Large intestine (tissue), 3 donors: ENCODE measurements around the gene WDR90. TPM values are rescaled to one million over a fixed set of nuclear protein-coding genes. Genes with fewer than 3 reads are reported as not detected.
A peak's percentile ranks its signal among the peaks of the same experiment; 100 is the strongest.

Experiments used
- DNase-seq, 2 donors: peaks; one replicate each; pipeline versions ENCODE4 v3.0.0 to v3.0.0-alpha.2; 2013
- H3K27ac ChIP-seq: one replicate; pipeline ENCODE4 v1.5.1; 2013; ENCODE audit warnings: low read length
- H3K27me3 ChIP-seq: 2 replicates; pipeline ENCODE4 v1.6.1; 2013; ENCODE audit warnings: low read length; ENCODE audit not compliant: control insufficient read depth, insufficient read depth
- H3K36me3 ChIP-seq: 2 replicates; pipeline ENCODE4 v1.6.1; 2013; ENCODE audit warnings: low read length; ENCODE audit not compliant: control insufficient read depth, insufficient read depth
- H3K4me1 ChIP-seq: one replicate; pipeline ENCODE4 v1.6.1; 2013; ENCODE audit warnings: low read length; ENCODE audit not compliant: control insufficient read depth, insufficient read depth
- H3K4me3 ChIP-seq: one replicate; pipeline ENCODE4 v1.5.1; 2013; ENCODE audit warnings: low read length
- H3K9me3 ChIP-seq: one replicate; pipeline ENCODE4 v1.6.1; 2013; ENCODE audit warnings: mild to moderate bottlenecking, low read depth, low read length, moderate library complexity; ENCODE audit not compliant: control insufficient read depth
- WGBS: methylation state at CpG from one replicate; pipeline ENCODE4 v1.1.5; 2013; ENCODE audit warnings: low lambda C conversion rate; ENCODE audit not compliant: insufficient coverage; 5-methylcytosine and 5-hydroxymethylcytosine counted together
- polyA plus RNA-seq: library from polyadenylated mRNA; unstranded; fragments of 120-200 nt; gene quantifications from one replicate; pipeline ENCODE4 v1.2.1, GENCODE V29; 2013

The WDR90 gene
- polyA plus RNA-seq, 1 donor, result 43.9 TPM

DNA sequence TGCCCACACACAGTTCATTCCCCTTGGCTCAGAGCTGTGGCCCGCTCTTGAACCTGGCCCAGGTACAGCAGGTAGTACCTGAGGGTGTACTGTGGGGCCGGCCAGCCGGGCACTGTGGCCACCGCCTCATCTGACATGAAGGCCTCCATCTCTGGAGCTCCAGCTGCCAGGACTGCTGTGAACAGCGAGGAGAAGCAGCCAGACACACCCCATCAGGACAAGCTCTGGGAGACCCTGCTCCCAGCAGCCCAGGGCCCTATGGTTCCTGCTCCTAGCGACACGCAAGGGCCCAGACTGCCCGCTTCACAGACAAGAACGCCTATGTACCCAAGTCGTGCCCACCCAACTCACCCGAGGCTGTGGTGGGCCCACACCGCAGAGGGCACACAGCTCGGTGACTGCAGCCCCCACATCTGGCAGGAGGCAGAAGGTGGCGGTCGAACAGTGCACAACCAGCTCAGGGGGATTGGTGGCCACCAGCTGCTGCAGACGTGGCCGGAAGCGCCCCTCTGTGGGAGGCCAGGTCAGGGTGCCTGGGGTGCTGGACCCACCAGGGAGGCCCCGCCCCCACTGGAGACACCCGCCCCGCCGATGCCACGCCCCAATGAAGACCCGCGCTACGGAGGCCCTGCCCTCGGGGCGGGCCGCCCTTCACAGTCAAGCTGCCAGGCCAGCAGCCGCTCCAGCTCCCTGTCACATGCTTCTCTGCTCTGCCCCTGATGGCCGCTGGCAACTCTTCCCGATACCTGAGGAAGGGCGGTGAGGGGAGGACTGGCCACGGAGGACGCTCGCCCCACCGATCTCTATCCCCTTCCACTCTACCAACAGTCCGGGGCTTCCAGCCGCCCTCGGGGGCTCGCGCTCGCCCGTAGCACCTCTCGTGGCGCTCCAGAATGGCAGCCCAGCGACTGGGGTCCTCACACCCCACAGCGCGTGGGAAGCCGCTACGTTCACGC, 30.0 kb downstream of the WDR90 start:
- Histone ChIP-seq H3K4me1 (peaks cover 57% of the 10 kb centered on the region), H3K27ac (peak overlapping the region; percentile 91), H3K27me3 (peaks cover 4% of the 10 kb centered on the region), H3K36me3 (peaks cover 19% of the 10 kb centered on the region), H3K9me3 (peaks cover 3% of the 10 kb centered on the region), H3K4me3 (peak overlapping the region; percentile 48)
- no CpG with 5 or more reads among the region's 52 CpGs for WGBS
- DNase-seq, result peak; percentile 68 to 82

DNA sequence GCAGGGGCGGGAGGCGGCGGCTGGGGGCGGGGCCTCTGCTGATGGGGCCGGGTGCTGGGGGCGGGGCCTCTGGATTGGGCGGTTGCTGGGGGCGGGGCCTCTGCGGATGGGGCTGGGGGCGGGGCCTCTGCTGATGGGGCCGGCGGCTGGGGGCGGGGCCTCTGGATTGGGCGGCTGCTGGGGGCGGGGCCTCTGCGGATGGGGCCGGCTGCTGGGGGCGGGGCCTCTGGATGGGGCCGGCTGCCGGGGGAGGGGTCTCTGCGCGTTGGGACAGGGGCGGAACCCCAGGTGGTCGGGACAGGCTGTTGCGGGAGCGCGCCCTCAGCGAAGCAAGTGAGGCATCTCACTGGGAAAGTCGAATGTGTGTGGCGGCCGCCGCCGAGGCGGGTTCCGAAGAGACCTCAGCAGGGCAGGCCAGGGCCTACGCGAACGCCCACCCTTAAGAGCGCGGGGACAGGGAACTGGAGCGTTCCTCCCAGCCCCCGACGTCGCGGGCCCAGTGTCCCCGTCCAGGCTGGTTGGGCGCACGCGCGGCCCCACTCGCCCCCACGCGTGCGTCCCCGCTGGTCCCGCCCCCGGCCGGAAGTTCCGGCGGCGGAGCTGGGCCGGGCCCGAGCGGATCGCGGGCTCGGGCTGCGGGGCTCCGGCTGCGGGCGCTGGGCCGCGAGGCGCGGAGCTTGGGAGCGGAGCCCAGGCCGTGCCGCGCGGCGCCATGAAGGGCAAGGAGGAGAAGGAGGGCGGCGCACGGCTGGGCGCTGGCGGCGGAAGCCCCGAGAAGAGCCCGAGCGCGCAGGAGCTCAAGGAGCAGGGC, 30.9 kb downstream of the WDR90 start, which contains the start of gene STUB1:
STUB1 (plus strand) TSS at position 597 of the 811 bp plus-strand sequence; CDS start at position 713, 116 bp downstream.
- Histone ChIP-seq H3K36me3 (peaks cover 19% of the 10 kb centered on the region), H3K9me3 (peaks cover 6% of the 10 kb centered on the region), H3K27me3 (peaks cover 4% of the 10 kb centered on the region), H3K27ac (peak within 1 kb of the TSS; percentile 96), H3K4me3 (peak within 1 kb of the TSS; percentile 82), H3K4me1 (peaks cover 51% of the 10 kb centered on the region)
- DNase-seq, result peak; percentile 75 to 87
- no CpG with 5 or more reads among the region's 91 CpGs for WGBS

DNA sequence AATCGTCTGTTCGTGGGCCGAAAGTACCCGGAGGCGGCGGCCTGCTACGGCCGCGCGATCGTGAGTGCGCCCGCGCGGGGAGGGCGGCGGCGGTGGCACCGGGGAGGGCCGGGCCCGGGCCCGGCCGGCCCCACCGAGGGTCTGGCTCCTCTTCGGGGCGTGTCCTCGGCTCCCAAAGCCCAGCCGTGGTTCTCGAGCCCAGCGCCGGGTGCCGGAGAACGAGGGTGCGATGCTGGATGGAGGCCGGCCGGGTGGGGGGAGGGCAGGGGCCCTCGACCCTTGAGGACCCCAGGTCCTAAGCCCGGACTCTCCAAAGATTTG, 31.4 kb downstream of the WDR90 start:
- no peak for DNase-seq
- peak overlapping the region; percentile 43 for H3K27ac ChIP-seq
- H3K4me3 ChIP-seq, result peak overlapping the region; percentile 82
- peaks cover 47% of the 10 kb centered on the region for H3K4me1 ChIP-seq
- H3K36me3 ChIP-seq, result peaks cover 24% of the 10 kb centered on the region
- H3K9me3 ChIP-seq, result peaks cover 10% of the 10 kb centered on the region
- peaks cover 2% of the 10 kb centered on the region for H3K27me3 ChIP-seq
- no CpG with 5 or more reads among the region's 38 CpGs for WGBS

DNA sequence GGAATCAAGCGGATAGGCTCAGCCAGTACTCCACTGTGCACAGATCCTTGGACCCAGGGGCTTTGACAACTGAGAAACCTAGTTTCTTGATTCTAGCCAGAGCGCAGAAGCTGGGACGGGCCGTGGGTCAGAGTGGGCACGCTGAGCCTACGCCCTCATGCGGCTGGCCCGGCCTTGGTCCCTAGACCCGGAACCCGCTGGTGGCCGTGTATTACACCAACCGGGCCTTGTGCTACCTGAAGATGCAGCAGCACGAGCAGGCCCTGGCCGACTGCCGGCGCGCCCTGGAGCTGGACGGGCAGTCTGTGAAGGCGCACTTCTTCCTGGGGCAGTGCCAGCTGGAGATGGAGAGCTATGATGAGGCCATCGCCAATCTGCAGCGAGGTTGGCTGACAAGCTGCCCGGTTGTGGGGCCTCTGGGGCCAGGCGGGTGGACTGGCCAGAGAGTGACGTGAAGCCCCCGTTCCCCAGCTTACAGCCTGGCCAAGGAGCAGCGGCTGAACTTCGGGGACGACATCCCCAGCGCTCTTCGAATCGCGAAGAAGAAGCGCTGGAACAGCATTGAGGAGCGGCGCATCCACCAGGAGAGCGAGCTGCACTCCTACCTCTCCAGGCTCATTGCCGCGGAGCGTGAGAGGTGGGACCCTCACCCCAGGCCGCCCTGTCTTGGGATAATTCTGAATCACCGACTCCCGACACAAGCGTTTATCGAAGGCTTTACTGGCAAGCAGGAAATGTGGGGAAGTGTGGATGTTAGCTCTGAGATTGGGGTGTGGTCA, 32.0 kb downstream of the WDR90 start:
- H3K27me3 ChIP-seq, result peaks cover 2% of the 10 kb centered on the region
- peaks cover 43% of the 10 kb centered on the region for H3K4me1 ChIP-seq
- no CpG with 5 or more reads among the region's 44 CpGs for WGBS
- H3K36me3 ChIP-seq, result peaks cover 25% of the 10 kb centered on the region
- peak overlapping the region; percentile 43 for H3K27ac ChIP-seq
- peaks cover 8% of the 10 kb centered on the region for H3K9me3 ChIP-seq
- H3K4me3 ChIP-seq, result peak overlapping the region; percentile 82
- DNase-seq, result no peak

DNA sequence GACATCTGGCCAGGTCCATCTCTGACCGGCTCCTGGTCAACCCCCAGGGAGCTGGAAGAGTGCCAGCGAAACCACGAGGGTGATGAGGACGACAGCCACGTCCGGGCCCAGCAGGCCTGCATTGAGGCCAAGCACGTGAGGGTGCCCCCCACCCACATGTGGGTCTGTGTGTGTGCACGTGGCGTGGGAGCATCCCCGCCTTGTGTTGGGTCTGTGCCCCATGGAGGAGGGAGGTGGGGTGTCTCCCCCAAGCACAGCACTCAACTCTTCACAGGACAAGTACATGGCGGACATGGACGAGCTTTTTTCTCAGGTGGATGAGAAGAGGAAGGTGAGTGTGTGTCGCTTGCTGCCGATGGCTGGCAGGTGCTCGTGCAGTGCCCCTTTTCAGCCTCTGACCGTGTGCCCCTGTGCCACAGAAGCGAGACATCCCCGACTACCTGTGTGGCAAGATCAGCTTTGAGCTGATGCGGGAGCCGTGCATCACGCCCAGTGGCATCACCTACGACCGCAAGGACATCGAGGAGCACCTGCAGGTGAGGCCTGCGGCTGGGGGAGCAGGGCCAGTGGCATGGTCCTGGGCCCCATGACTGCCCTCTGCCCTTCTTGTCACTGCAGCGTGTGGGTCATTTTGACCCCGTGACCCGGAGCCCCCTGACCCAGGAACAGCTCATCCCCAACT, 32.7 kb downstream of the WDR90 start:
- peak overlapping the region; percentile 82 for H3K4me3 ChIP-seq
- H3K9me3 ChIP-seq, result peaks cover 9% of the 10 kb centered on the region
- no peak for DNase-seq
- no CpG with 5 or more reads among the region's 28 CpGs for WGBS
- no peak overlapping the region for H3K27ac ChIP-seq
- peaks cover 36% of the 10 kb centered on the region for H3K4me1 ChIP-seq
- peaks cover 2% of the 10 kb centered on the region for H3K27me3 ChIP-seq
- H3K36me3 ChIP-seq, result peaks cover 30% of the 10 kb centered on the region

DNA sequence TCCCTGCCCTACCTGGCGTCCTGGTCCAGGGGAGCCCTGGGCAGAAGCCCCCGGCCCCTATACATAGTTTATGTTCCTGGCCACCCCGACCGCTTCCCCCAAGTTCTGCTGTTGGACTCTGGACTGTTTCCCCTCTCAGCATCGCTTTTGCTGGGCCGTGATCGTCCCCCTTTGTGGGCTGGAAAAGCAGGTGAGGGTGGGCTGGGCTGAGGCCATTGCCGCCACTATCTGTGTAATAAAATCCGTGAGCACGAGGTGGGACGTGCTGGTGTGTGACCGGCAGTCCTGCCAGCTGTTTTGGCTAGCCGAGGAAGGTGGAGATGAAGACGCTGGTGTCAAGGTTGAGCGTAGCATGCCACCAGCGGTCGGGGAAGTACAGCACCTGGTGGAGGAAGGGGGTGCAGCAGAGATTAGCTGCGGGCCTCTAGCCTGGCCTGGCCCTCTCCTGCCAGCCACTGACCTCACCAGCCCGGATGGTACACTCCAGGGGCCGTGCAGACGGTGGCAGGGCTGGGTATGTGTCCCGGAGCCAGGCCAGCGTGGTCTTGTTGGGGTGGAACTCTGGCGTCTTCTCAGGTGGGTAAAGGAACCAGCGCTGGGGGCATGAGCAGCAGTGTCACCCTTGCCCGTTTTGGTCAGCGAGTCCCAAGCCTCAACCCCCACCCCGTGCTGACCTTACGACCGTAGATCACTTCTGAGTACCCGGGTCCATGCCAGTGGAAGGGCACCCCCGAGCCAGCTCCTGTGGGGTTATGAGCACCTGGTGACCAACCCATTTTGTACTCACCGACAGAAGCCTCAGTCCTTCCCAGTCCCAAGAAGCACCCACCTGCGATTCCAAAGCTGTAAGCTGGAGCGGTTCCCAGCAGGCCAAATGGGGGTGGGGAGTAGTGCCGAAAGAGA, 33.6 kb downstream of the WDR90 start:
- DNase-seq, result no peak
- H3K4me3 ChIP-seq, result peak overlapping the region; percentile 60
- no peaks in the 10 kb centered on the region for H3K27me3 ChIP-seq
- no peak overlapping the region for H3K27ac ChIP-seq
- H3K36me3 ChIP-seq, result peaks cover 34% of the 10 kb centered on the region
- no CpG with 5 or more reads among the region's 36 CpGs for WGBS
- peaks cover 32% of the 10 kb centered on the region for H3K4me1 ChIP-seq
- peaks cover 12% of the 10 kb centered on the region for H3K9me3 ChIP-seq

DNA sequence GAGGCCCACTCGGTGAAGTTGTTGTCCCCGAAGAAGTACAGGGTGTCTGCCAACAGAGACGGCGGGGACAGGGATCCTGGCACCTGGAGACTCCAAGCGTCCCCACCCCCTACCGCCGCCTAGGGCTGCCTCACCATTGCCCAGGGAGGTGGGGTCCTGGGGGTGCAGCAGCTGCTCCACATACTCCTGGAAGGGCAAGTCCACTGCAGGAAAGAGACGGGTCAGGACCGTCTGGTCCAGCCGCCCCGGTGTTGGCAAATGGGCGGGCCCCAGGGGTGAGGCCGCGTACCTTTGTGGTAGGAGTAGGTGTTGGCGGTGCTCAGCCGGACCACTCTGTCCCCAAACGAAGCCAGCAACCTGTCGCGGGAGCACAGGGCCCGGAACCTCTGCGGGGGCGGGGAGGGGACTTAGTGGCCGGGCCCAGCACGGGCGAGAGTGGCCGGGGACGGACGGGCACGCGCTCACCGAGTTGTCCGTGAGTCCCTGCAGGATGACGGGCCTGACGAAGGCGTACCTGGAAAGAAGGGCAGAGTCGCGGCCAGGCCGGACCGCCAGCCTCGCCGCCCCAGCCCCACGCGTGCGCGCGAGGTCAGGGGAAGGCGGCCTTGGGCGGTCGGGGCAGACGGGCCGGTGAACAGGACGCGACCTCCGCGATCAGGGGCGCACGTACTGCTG, 34.4 kb downstream of the WDR90 start:
- DNase-seq, result no peak
- peaks cover 12% of the 10 kb centered on the region for H3K9me3 ChIP-seq
- H3K27ac ChIP-seq, result no peak overlapping the region
- peak overlapping the region; percentile 60 for H3K4me3 ChIP-seq
- peaks cover 38% of the 10 kb centered on the region for H3K36me3 ChIP-seq
- no peaks in the 10 kb centered on the region for H3K27me3 ChIP-seq
- no CpG with 5 or more reads among the region's 57 CpGs for WGBS
- H3K4me1 ChIP-seq, result peaks cover 32% of the 10 kb centered on the region

DNA sequence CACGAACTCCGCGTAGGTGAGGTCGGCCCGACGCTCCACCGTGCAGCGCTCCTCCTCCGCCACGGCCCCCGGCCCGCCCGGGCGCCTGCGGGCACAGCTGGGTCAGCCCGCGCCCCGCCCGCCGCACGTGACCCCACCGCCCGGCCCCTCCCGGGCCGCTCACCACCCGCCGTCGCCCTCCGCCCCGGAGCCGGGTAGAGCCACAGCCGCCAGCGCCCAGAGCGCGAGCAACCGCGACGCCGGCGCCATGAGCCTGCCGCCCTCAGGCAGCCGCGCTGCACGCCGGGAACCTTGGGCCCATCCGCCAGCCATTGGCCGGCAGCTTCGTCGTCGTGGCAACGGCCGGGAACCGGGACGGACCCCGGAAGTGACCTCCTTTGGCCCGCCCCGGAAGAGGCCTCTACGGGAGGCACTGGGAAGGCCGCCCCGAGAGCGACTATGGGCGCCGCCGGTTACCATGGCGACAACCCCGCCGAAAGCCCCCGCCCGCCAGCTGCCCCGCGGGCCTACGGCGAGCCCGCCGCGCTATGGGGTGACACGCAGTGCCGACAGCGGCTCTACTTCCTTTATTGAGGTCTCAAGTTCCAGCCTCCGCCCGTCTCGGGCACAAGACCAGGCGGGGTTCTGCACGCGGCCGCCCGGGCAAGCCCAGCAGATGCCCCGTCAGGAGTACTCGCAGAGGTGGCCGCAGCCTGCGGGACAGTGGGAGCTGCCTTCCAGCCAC, 35.1 kb downstream of the WDR90 start, which contains the start of gene JMJD8:
JMJD8 (minus strand) TSS at position 264 of the 724 bp plus-strand sequence; CDS start at position 249, 15 bp downstream.
- H3K36me3 ChIP-seq, result peaks cover 38% of the 10 kb centered on the region
- peak within 1 kb of the TSS; percentile 60 for H3K4me3 ChIP-seq
- no CpG with 5 or more reads among the region's 91 CpGs for WGBS
- peaks cover 12% of the 10 kb centered on the region for H3K9me3 ChIP-seq
- H3K27ac ChIP-seq, result peak within 1 kb of the TSS; percentile 47
- H3K27me3 ChIP-seq, result no peaks in the 10 kb centered on the region
- peak; percentile 95 to 96 for DNase-seq
- H3K4me1 ChIP-seq, result peaks cover 32% of the 10 kb centered on the region
